Right renal pelvis (tissue), 4 donors: Measurements from ENCODE around the gene TCHH. TPM values are rescaled to one million over a fixed set of nuclear protein-coding genes. Genes with fewer than 3 reads are reported as not detected.

Source experiments
- DNase-seq, 4 donors: peaks; one replicate each; pipeline ENCODE4 v3.0.0-alpha.2; 2013; ENCODE audit warnings: low read depth in 4 of 4, low spot score in 3 of 4, missing footprints in 1 of 4
- polyA plus RNA-seq, 4 donors: library from polyadenylated mRNA; unstranded; fragments of 120-200 nt; gene quantifications; one replicate each; pipeline ENCODE4 v1.2.1, GENCODE V29; 2013; ENCODE audit not compliant: insufficient read length in 4 of 4

The TCHH gene
- polyA plus RNA-seq, 4 donors: 0.03 to 0.06 (median 0.05) TPM; not detected in 1

DNA sequence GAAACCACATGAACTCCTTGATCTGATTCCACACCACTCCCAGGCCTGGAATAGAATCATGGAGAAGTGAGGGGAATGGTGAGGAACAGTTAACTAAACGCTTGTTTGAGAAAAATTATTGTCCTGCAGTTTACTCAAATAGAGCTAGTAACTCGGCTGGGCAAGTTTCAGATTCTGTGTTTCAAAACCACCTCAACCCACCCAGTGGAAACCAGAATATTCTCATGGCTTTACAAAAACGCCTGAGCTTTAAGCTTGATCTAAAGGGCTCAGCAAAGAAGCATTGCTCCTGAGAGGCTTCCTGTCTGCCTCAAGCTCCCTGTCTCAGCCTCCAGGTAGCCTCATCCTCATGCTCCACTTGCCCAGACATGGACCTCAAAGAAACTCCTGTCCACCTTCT is 42.9 kb downstream of the TCHH start:
- DNase-seq: no peak

DNA sequence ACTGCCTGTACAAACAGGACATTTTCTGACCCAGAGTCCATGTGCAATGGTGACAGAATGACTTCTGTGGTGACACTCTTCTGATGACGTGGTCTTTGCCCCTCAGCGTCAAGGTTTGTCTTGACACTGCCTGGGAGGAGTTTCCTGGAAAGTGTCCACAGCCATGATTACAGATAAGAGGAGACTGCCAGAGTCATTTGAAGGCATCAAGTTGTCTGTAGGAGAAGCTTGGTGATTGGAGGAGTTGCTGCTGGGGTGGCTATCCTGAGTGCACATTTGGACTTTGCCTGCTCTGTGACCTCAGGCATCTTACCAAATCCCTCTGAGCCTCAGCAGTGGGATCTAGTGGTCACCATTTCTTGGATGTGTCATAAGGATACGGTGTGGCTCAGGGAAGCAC is 44.1 kb downstream of the TCHH start:
- DNase-seq: no peak

DNA sequence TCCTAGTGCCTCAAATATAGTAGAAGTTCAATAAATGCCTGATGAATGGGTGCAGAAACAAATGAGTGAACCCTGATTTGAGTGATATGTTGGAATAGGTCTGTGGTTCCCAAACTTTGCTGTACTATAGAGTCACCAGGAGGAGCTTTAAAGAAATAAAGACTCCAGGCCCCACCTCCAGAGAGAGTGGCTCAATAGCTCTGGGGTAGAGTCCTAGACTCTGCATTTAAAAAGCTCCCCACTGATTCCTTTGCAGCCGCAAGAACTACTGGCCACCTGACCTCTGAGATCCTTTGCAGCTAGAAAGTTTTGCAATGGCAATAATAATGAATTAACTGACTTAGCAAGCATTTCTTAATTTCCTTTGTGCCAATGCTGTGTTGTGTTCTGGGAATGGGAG is 47.3 kb downstream of the TCHH start:
- no peak for DNase-seq

DNA sequence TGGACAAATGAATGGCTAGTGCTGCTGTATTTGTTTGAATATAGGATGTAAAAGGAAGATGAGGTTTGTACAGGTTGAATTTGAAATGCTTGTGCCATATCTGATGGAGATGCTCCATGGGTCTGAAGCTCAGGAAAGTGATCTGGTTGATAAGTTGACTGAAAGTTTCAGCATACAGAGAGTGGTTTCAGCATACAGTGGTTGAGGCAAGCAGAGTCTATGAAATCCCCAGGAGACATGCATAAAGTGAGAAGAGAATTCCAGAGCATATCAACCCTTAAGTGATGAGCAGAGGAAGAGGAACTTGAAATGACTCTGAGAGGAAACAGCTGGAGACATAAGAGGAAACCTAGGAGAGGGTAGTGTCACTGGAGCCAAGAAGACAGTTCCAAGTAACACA is 48.1 kb downstream of the TCHH start:
- no peak for DNase-seq

DNA sequence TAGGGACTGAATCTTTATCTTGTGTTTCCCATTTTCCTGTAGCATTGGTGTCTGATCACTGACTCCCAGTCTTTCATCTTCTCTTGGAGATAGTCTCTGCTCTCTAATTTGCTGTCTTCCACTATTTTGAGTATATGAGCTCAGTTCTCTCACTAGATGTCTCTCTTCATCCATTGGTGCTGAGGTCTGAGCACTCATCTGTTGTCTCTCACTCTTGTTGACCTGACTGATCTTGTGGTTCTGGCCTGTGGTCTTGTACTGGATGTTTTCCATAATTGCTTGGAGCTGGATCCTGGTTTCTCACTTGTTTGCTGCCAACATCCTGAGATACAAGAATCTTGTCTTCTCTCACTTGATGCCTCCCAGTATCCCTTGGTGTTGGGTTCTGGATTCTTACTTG is 53.3 kb downstream of the TCHH start:
- DNase-seq: no peak

Other genes starting within 250 kb of the TCHH start
- 10 to 100 TPM; 20.8 to 31.0 (median 23.9) TPM for gene THEM4, start 205.9 kb downstream of the TCHH start, polyA plus RNA-seq
- 100 to 1,000 TPM; 244 to 258 (median 251) TPM for gene S100A10, start 121.6 kb downstream of the TCHH start, polyA plus RNA-seq
- 100 to 1,000 TPM; 279 to 362 (median 285) TPM for gene S100A11, start 78.4 kb downstream of the TCHH start, polyA plus RNA-seq
- not detected for gene TCHHL1, start 26.4 kb downstream of the TCHH start, polyA plus RNA-seq
- gene RPTN, start 43.8 kb upstream of the TCHH start, polyA plus RNA-seq: not detected
- 1 to 10 TPM in 1 of 4 donors, under 1 TPM in 3; 0.19 to 1.0 (median 0.55) TPM for gene HRNR, start 108.7 kb upstream of the TCHH start, polyA plus RNA-seq
- gene FLG, start 209.8 kb upstream of the TCHH start, polyA plus RNA-seq: 1 to 10 TPM; 2.1 to 3.6 (median 2.5) TPM
- gene FLG2, start 244.6 kb upstream of the TCHH start, polyA plus RNA-seq: under 1 TPM; 0.04 to 0.11 (median 0.07) TPM